ACHN (cell line): ENCODE results near the gene ATXN7L3.
"Not testable (repeated sequence)": the region's sequence is repeated elsewhere in the genome, so short reads cannot be mapped to it uniquely, and the experiment has no call there.

Source experiments
- DNase-seq: peaks from one replicate; pipeline ENCODE4 v3.0.0-alpha.2; 2015
- in situ Hi-C: cut with HindIII; loops from 2 replicates; pipeline ENCODE4 v1.10.0; 2017; ENCODE audit warnings: low sequenced_read_pairs, low pct_ligation_motif_present, low pct_unique_long_range_greater_than_20kb

ATXN7L3 gene

DNA sequence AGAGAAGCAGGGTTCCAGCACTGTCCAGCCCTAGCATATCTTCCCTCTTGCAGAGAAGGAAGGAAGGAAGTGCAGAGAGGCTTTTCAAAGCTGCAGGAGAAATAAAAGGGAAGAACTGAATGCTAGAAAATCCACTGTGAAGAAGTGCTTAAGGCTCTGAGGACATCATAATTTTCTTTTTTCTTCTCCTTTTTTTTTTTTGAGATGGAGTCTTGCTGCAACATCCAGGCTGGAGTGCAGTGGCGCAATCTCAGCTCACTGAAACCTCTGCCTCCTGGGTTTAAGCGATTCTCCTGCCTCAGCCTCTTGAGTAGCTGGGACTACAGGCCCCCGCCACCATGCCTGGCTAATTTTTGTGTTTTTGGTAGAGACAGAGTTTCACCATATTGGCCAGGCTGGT is 50.6 kb downstream of the ATXN7L3 start:
- in situ Hi-C loops = not testable (repeated sequence)

GRCh38 chr17:44147812-44148211 is 51.9 kb downstream of the ATXN7L3 start:
- no peak for DNase-seq
- in situ Hi-C loops = no loop called here

More for the DNA sequence above, 50.6 kb downstream of the ATXN7L3 start:
- not testable (repeated sequence) for DNase-seq

- in situ Hi-C loops = no loop called here
- no peak for DNase-seq
Measured at GRCh38 chr17:44146375-44147346, 53.0 kb downstream of the ATXN7L3 start.

- in situ Hi-C loops = no loop called here
- DNase-seq = no peak
Measured at GRCh38 chr17:44144966-44145739, 54.5 kb downstream of the ATXN7L3 start.

GRCh38 chr17:44143921-44144320 is 55.8 kb downstream of the ATXN7L3 start:
- in situ Hi-C loops = not testable (repeated sequence)
- peak; percentile 50 for DNase-seq
